MCF 10A (cell line): ENCODE results near the gene TFDP1. TPM values are rescaled to one million over a fixed set of nuclear protein-coding genes. Genes with fewer than 3 reads are reported as not detected.

Experiments used
- BruUV-seq: library from RNA; stranded (reverse); fragments of 400-500 nt; replicated peaks from 2 replicates; lab custom pipeline; 2021; lab: Mats Ljungman, UMichigan
- CTCF ChIA-PET: fragments of 300-600 bp; sonication (Branson Sonifier 250); formaldehyde crosslinking; extraction: SDS; loops from one replicate; lab custom pipeline; 2021; ENCODE audit warnings: antibody characterized with exemption, inconsistent platforms; lab: Yijun Ruan, JAX
- POLR2A ChIA-PET: fragments of 300-600, 350-650 bp; sonication (Branson Sonifier 250); formaldehyde crosslinking; extraction: SDS; loops from one replicate; lab custom pipeline; 2020; ENCODE audit warnings: antibody characterized with exemption, inconsistent platforms; lab: Yijun Ruan, JAX
- DNase-seq: peaks from one replicate; pipeline ENCODE4 v3.0.0-alpha.2; 2018; ENCODE audit not compliant: unreplicated experiment
- H3K27ac Mint-ChIP-seq: one replicate; pipeline ENCODE4 v1.8.0; 2022; ENCODE audit warnings: mild to moderate bottlenecking, low read depth, mixed read lengths; ENCODE audit not compliant: unreplicated experiment
- H3K27me3 Mint-ChIP-seq: one replicate; pipeline ENCODE4 v1.8.0; 2022; ENCODE audit warnings: mixed read lengths; ENCODE audit not compliant: insufficient read depth, unreplicated experiment
- H3K36me3 Mint-ChIP-seq: one replicate; pipeline ENCODE4 v1.8.0; 2022; ENCODE audit warnings: mild to moderate bottlenecking, moderate library complexity, mixed read lengths; ENCODE audit not compliant: insufficient read depth, unreplicated experiment
- H3K4me1 Mint-ChIP-seq: one replicate; pipeline ENCODE4 v1.8.0; 2022; ENCODE audit warnings: mixed read lengths; ENCODE audit not compliant: insufficient read depth, unreplicated experiment
- H3K4me3 Mint-ChIP-seq: one replicate; pipeline ENCODE4 v1.8.0; 2022; ENCODE audit warnings: mild to moderate bottlenecking, moderate library complexity, mixed read lengths; ENCODE audit not compliant: unreplicated experiment
- H3K9me3 Mint-ChIP-seq: one replicate; pipeline ENCODE4 v1.8.0; 2022; ENCODE audit warnings: mixed read lengths; ENCODE audit not compliant: unreplicated experiment
- intact Hi-C: fragments of 100-400 bp; cut with micrococcal nuclease; formaldehyde crosslinking; loops from 2 replicates; pipeline ENCODE4 v1.14.1; 2022
- total RNA-seq: library from RNA; stranded (reverse); gene quantifications from 2 replicates; pipeline ENCODE4 v1.2.3, GENCODE V29; 2022
- TF ChIP-seq, protein P1 (sequence below): fragments of 200-600 bp; IDR thresholded peaks from one replicate; pipeline ENCODE4 v1.8.0; 2022; ENCODE audit warnings: antibody characterized with exemption, mild to moderate bottlenecking; ENCODE audit not compliant: unreplicated experiment

The TFDP1 gene
- total RNA-seq, 1 experiment from 2014 or later: 100 TPM

GRCh38 chr13:113548778-113549621 lies 35.6 kb upstream of the TFDP1 start:
- H3K9me3 Mint-ChIP-seq: no peaks in the 10 kb centered on the region
- H3K27ac Mint-ChIP-seq: no peak overlapping the region
- TF ChIP-seq, protein P1, sequence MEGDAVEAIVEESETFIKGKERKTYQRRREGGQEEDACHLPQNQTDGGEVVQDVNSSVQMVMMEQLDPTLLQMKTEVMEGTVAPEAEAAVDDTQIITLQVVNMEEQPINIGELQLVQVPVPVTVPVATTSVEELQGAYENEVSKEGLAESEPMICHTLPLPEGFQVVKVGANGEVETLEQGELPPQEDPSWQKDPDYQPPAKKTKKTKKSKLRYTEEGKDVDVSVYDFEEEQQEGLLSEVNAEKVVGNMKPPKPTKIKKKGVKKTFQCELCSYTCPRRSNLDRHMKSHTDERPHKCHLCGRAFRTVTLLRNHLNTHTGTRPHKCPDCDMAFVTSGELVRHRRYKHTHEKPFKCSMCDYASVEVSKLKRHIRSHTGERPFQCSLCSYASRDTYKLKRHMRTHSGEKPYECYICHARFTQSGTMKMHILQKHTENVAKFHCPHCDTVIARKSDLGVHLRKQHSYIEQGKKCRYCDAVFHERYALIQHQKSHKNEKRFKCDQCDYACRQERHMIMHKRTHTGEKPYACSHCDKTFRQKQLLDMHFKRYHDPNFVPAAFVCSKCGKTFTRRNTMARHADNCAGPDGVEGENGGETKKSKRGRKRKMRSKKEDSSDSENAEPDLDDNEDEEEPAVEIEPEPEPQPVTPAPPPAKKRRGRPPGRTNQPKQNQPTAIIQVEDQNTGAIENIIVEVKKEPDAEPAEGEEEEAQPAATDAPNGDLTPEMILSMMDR: no peak
- no peaks in the 10 kb centered on the region for H3K27me3 Mint-ChIP-seq
- no peak overlapping the region for H3K4me3 Mint-ChIP-seq
- no TSS peak for BruUV-seq
- no peak for DNase-seq
- POLR2A ChIA-PET: no interaction called here
- H3K36me3 Mint-ChIP-seq: peaks cover 55% of the 10 kb centered on the region
- intact Hi-C loops: no loop called here
- CTCF ChIA-PET: interaction anchor here (0.6 to 0.9 kb wide), 2 partner anchors 14 to 23 kb away, joined by 3 read pairs; no protein-coding TSS in a partner anchor
- H3K4me1 Mint-ChIP-seq: peaks cover 6% of the 10 kb centered on the region

- POLR2A ChIA-PET: no interaction called here
- TF ChIP-seq, protein P1: no peak
- CTCF ChIA-PET: interaction anchor here (0.6 kb wide), 1 partner anchor 91 kb away, joined by 3 read pairs; no protein-coding TSS in a partner anchor
- no TSS peak for BruUV-seq
- Mint-ChIP-seq H3K4me3 (no peak overlapping the region), H3K9me3 (no peaks in the 10 kb centered on the region), H3K27me3 (no peaks in the 10 kb centered on the region), H3K4me1 (peaks cover 4% of the 10 kb centered on the region), H3K36me3 (peaks cover 61% of the 10 kb centered on the region), H3K27ac (no peak overlapping the region)
- intact Hi-C loops: no loop called here
- no peak for DNase-seq
Observed at GRCh38 chr13:113550453-113550852, 34.1 kb upstream of the TFDP1 start.

DNA sequence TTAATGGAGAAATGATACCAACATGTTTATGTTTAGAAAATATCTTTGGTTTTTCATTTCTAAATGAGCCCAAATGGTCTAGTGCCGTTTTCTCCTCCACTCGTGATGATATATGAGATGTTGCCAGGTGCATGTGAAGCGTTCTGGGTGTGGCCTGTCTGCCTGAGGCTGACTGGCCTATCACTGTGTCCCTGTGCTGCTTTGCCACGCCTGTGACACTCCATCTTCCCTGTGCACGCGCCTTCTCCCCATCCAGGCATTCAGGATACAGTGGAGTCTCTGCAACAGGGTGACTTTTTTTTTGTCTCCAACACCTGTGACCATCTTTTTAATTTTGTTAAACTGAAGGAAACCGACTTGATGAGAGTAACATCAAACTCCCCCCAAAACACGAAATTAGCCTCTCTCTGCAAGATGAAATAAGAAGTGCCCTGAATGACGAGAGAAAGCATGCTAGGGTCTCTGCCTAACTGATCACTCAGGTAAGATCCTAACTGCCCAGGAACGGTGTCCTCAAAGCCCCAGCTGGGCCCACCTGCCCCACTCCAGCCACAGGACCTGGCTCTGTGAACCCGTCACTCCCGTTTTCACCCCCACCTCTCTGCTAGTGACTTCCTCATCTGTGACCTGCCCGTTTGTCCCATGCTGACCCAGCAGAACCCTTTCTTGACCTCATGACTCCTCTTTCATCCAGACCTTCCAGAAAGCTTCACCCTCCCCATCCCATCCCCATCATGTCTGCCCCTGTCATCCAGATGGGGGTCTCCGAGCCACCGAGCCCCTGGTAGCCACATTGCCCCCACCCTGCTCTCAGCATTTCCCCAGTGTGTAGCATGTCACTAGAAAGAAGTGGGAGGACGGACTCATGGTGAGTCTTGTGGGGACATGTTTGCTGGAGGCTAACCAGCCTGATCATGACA lies 33.2 kb upstream of the TFDP1 start:
- TF ChIP-seq, protein P1: no peak
- no peak for DNase-seq
- H3K9me3 Mint-ChIP-seq: no peaks in the 10 kb centered on the region
- peaks cover 61% of the 10 kb centered on the region for H3K36me3 Mint-ChIP-seq
- ChIA-PET CTCF (no interaction called here), POLR2A (interaction anchor here (0.7 kb wide), 1 partner anchor 10 kb away, joined by 3 read pairs; no protein-coding TSS in a partner anchor)
- no peaks in the 10 kb centered on the region for H3K27me3 Mint-ChIP-seq
- intact Hi-C loops: no loop called here
- H3K4me3 Mint-ChIP-seq: no peak overlapping the region
- H3K4me1 Mint-ChIP-seq: no peaks in the 10 kb centered on the region
- BruUV-seq: no TSS peak
- no peak overlapping the region for H3K27ac Mint-ChIP-seq

GRCh38 chr13:113552079-113552478 lies 32.5 kb upstream of the TFDP1 start:
- Mint-ChIP-seq H3K27me3 (no peaks in the 10 kb centered on the region), H3K27ac (no peak overlapping the region), H3K36me3 (peaks cover 58% of the 10 kb centered on the region), H3K4me1 (peaks cover 3% of the 10 kb centered on the region), H3K4me3 (no peak overlapping the region), H3K9me3 (no peaks in the 10 kb centered on the region)
- POLR2A ChIA-PET: no interaction called here
- DNase-seq: no peak
- no TSS peak for BruUV-seq
- intact Hi-C loops: no loop called here
- TF ChIP-seq, protein P1: no peak
- CTCF ChIA-PET: no interaction called here
